Measurements from ENCODE around the gene P4HA3.

Gene P4HA3

DNA sequence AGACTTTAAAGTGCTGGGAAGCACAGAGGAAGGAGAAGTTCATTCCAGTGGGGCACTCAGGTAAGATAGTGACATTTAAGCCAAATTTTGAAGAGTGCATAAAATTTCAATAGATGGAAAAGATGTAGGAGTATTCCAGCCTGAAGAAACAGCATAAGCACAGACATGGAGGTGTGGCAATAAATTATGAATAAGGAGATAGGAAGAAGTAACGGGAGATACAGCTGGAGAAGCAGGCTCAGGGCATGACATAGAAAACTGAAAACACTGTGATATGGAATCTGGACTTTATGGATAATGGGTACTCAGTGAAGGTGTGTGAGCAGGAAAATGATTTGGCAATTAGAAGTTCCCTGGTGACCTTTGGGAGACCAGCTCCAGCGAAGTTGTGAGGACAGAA is 33.3 kb downstream of the P4HA3 start:
- Histone ChIP-seq H3K27ac (ENCODE audit: low read depth, low read length) (no peak overlapping the region), H3K4me2 (ENCODE audit: low read depth, low read length, poor library complexity, severe bottlenecking) (no peak overlapping the region), H2AFZ (ENCODE audit: low read depth, low read length, severe bottlenecking) (no peak overlapping the region), H3K9ac (ENCODE audit: low read length) (no peak overlapping the region), H3K9me2 (replicated peaks; ENCODE audit: insufficient read depth, low read length) (no peaks in the 10 kb centered on the region), H3K36me3 (ENCODE audit: low read length) (no peaks in the 10 kb centered on the region), H3K79me2 (ENCODE audit: insufficient read depth, low read length) (no peaks in the 10 kb centered on the region), H4K20me1 (ENCODE audit: low read depth, low read length) (no peaks in the 10 kb centered on the region), H3F3A (ENCODE audit: insufficient read depth) (no peaks in the 10 kb centered on the region), H3K9me3 (ENCODE audit: insufficient read depth, low read length) (no peaks in the 10 kb centered on the region), H3K4me3 (ENCODE audit: insufficient read depth, low read length, poor library complexity, severe bottlenecking) (no peak overlapping the region), H3K27me3 (ENCODE audit: low read length) (no peaks in the 10 kb centered on the region)
- TF ChIP-seq CTCF (IDR thresholded peaks at IDR 0.05; ENCODE audit: insufficient read depth, low read length, poor library complexity, severe bottlenecking): no peak
- TF ChIP-seq EZH2phosphoT487 (conservative IDR thresholded peaks at IDR 0.05; ENCODE audit: low read length): no peak

DNA sequence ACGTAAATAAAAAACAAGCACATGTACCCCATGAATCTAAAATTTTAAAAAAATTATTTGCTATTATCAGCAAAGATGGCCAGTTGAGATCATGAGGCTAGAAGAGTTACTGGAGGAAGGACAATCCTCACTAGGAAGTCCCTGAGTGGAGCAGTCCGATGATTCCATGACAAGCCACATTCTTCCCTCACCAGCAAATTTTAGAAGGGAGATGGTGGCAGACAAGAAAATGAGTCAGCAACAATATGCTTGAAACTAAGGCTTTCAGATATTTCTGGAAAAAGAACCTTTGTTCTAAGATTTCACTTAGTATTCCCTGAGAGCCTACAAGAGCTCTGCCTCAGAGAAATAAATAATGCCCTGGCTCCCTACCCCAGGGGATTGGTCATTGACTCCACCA is 34.9 kb downstream of the P4HA3 start:
- Histone ChIP-seq H3K9ac (ENCODE audit: low read length) (no peak overlapping the region), H3K4me3 (ENCODE audit: insufficient read depth, low read length, poor library complexity, severe bottlenecking) (no peak overlapping the region), H3K27me3 (ENCODE audit: low read length) (no peaks in the 10 kb centered on the region), H3K36me3 (ENCODE audit: low read length) (no peaks in the 10 kb centered on the region), H3K9me3 (ENCODE audit: insufficient read depth, low read length) (no peaks in the 10 kb centered on the region), H2AFZ (ENCODE audit: low read depth, low read length, severe bottlenecking) (no peak overlapping the region), H3K27ac (ENCODE audit: low read depth, low read length) (no peak overlapping the region), H4K20me1 (ENCODE audit: low read depth, low read length) (no peaks in the 10 kb centered on the region), H3K4me2 (ENCODE audit: low read depth, low read length, poor library complexity, severe bottlenecking) (no peak overlapping the region), H3K79me2 (ENCODE audit: insufficient read depth, low read length) (no peaks in the 10 kb centered on the region), H3F3A (ENCODE audit: insufficient read depth) (no peaks in the 10 kb centered on the region), H3K9me2 (replicated peaks; ENCODE audit: insufficient read depth, low read length) (no peaks in the 10 kb centered on the region)
- TF ChIP-seq EZH2phosphoT487 (conservative IDR thresholded peaks at IDR 0.05; ENCODE audit: low read length): no peak
- no peak for TF ChIP-seq CTCF (IDR thresholded peaks at IDR 0.05; ENCODE audit: insufficient read depth, low read length, poor library complexity, severe bottlenecking)

GRCh38 chr11:74272276-74272675 is 39.2 kb downstream of the P4HA3 start:
- no peaks in the 10 kb centered on the region for H3K9me3 ChIP-seq (ENCODE audit: insufficient read depth, low read length)
- H3K4me3 ChIP-seq (ENCODE audit: insufficient read depth, low read length, poor library complexity, severe bottlenecking): no peak overlapping the region
- no peak overlapping the region for H3K4me2 ChIP-seq (ENCODE audit: low read depth, low read length, poor library complexity, severe bottlenecking)
- H3K9me2 ChIP-seq (replicated peaks; ENCODE audit: insufficient read depth, low read length): no peaks in the 10 kb centered on the region
- H3K27me3 ChIP-seq (ENCODE audit: low read length): no peaks in the 10 kb centered on the region
- H3K27ac ChIP-seq (ENCODE audit: low read depth, low read length): no peak overlapping the region
- H3K79me2 ChIP-seq (ENCODE audit: insufficient read depth, low read length): no peaks in the 10 kb centered on the region
- no peaks in the 10 kb centered on the region for H3K36me3 ChIP-seq (ENCODE audit: low read length)
- TF ChIP-seq CTCF (IDR thresholded peaks at IDR 0.05; ENCODE audit: insufficient read depth, low read length, poor library complexity, severe bottlenecking): no peak
- no peak for TF ChIP-seq EZH2phosphoT487 (conservative IDR thresholded peaks at IDR 0.05; ENCODE audit: low read length)
- H2AFZ ChIP-seq (ENCODE audit: low read depth, low read length, severe bottlenecking): no peak overlapping the region
- H3F3A ChIP-seq (ENCODE audit: insufficient read depth): no peaks in the 10 kb centered on the region
- no peaks in the 10 kb centered on the region for H4K20me1 ChIP-seq (ENCODE audit: low read depth, low read length)
- H3K9ac ChIP-seq (ENCODE audit: low read length): no peak overlapping the region
